Measurements from ENCODE around the gene LRPPRC. TPM values are rescaled to one million over a fixed set of nuclear protein-coding genes. Genes with fewer than 3 reads are reported as not detected.

Gene LRPPRC
- total RNA-seq, 1 donor from 2014 or later, result 131 TPM

- Mint-ChIP-seq H3K9me3 (no peaks in the 10 kb centered on the region), H3K4me1 (no peaks in the 10 kb centered on the region)
These were observed 13.4 kb upstream of the LRPPRC start for GRCh38 chr2:44009136-44009735.

GRCh38 chr2:44005846-44006245, 10.1 kb upstream of the LRPPRC start:
- H3K36me3 Mint-ChIP-seq (ENCODE audit: low read depth), result no peaks in the 10 kb centered on the region
- TF ChIP-seq CTCF (conservative IDR thresholded peaks at IDR 0.05), result no peak
- no peaks in the 10 kb centered on the region for H3K9me3 Mint-ChIP-seq
- peaks cover 40% of the 10 kb centered on the region for H3K27me3 Mint-ChIP-seq (ENCODE audit: low read depth)
- peaks cover 4% of the 10 kb centered on the region for H3K4me1 Mint-ChIP-seq
- no peak overlapping the region for H3K4me3 Mint-ChIP-seq
- H3K27ac Mint-ChIP-seq (ENCODE audit: unreplicated experiment), result no peak overlapping the region
- no peak for DNase-seq (ENCODE audit: low read depth, low spot score)

More at GRCh38 chr2:44009136-44009735, 13.4 kb upstream of the LRPPRC start:
- no peak for DNase-seq (ENCODE audit: low read depth, low spot score)
- no peak overlapping the region for H3K27ac Mint-ChIP-seq (ENCODE audit: unreplicated experiment)
- peaks cover 55% of the 10 kb centered on the region for H3K27me3 Mint-ChIP-seq (ENCODE audit: low read depth)
- H3K36me3 Mint-ChIP-seq (ENCODE audit: low read depth), result no peaks in the 10 kb centered on the region
- TF ChIP-seq CTCF (conservative IDR thresholded peaks at IDR 0.05), result peak; percentile 22
- H3K4me3 Mint-ChIP-seq, result no peak overlapping the region

GRCh38 chr2:44004735-44005602, 9.2 kb upstream of the LRPPRC start:
- no peak for TF ChIP-seq CTCF (conservative IDR thresholded peaks at IDR 0.05)
- Mint-ChIP-seq H3K4me1 (peaks cover 4% of the 10 kb centered on the region), H3K36me3 (ENCODE audit: low read depth) (no peaks in the 10 kb centered on the region), H3K4me3 (no peak overlapping the region), H3K27ac (ENCODE audit: unreplicated experiment) (no peak overlapping the region), H3K9me3 (no peaks in the 10 kb centered on the region), H3K27me3 (ENCODE audit: low read depth) (peaks cover 32% of the 10 kb centered on the region)
- DNase-seq (ENCODE audit: low read depth, low spot score), result no peak

DNA sequence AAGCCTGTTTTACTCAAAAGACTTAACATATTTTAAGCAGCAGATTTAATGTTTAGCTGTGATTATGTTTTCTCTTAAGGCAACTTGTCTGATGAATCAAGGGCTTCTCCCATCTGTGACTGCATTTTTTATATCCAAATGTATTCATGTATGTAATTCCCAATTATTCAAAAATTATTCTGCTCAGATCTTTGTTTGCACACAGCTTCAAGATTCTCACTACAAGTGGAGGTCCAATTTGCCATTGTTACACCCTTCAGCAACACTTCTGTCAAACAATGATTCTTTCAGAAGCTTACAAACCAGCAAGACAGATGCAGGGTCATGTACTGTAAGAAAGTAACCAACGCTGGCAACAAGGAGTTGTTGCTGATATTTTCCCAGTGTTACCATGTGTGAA, 5.9 kb upstream of the LRPPRC start:
- TF ChIP-seq CTCF (conservative IDR thresholded peaks at IDR 0.05), result no peak
- H3K4me1 Mint-ChIP-seq, result peaks cover 4% of the 10 kb centered on the region
- no peaks in the 10 kb centered on the region for H3K9me3 Mint-ChIP-seq
- H3K36me3 Mint-ChIP-seq (ENCODE audit: low read depth), result no peaks in the 10 kb centered on the region
- H3K27me3 Mint-ChIP-seq (ENCODE audit: low read depth), result peaks cover 13% of the 10 kb centered on the region
- H3K27ac Mint-ChIP-seq (ENCODE audit: unreplicated experiment), result no peak overlapping the region
- no peak overlapping the region for H3K4me3 Mint-ChIP-seq
- DNase-seq (ENCODE audit: low read depth, low spot score), result no peak

GRCh38 chr2:43998263-43998662, 2.5 kb upstream of the LRPPRC start:
- Mint-ChIP-seq H3K9me3 (no peaks in the 10 kb centered on the region), H3K4me3 (peak overlapping the region; percentile 54)

More at GRCh38 chr2:43998263-43998662, 2.5 kb upstream of the LRPPRC start:
- no peak for TF ChIP-seq CTCF (conservative IDR thresholded peaks at IDR 0.05)
- H3K27me3 Mint-ChIP-seq (ENCODE audit: low read depth), result peaks cover 6% of the 10 kb centered on the region
- H3K27ac Mint-ChIP-seq (ENCODE audit: unreplicated experiment), result no peak overlapping the region
- H3K36me3 Mint-ChIP-seq (ENCODE audit: low read depth), result peaks cover 6% of the 10 kb centered on the region
- no peak for DNase-seq (ENCODE audit: low read depth, low spot score)
- H3K4me1 Mint-ChIP-seq, result peaks cover 28% of the 10 kb centered on the region
